Left lung (tissue), 10 donors: ENCODE results near the gene PSD4. TPM values are rescaled to one million over a fixed set of nuclear protein-coding genes. Genes with fewer than 3 reads are reported as not detected.

Experiments used
- ATAC-seq: fragments of 200-7000 bp; cut with Tn5 transposase; one replicate; pipeline ENCODE4 v1.9.1; 2020; ENCODE audit warnings: moderate library complexity
- DNase-seq, 4 donors: peaks; one replicate each; pipeline ENCODE4 v3.0.0-alpha.2; 2013 to 2020
- H3K27ac ChIP-seq, 2 donors: fragments of 200-600 bp; sonication (generic) in 1 of 2; one replicate each; pipeline versions ENCODE4 v1.5.0 to v1.8.0; 2020 to 2021
- H3K27me3 ChIP-seq, 2 donors: fragments of 200-600 bp; sonication (generic) in 1 of 2; one replicate each; pipeline versions ENCODE4 v1.5.0 to v1.8.0; 2020 to 2021
- H3K36me3 ChIP-seq, 2 donors: fragments of 200-600 bp; sonication (generic) in 1 of 2; one replicate each; pipeline versions ENCODE4 v1.5.0 to v1.8.0; 2020 to 2021
- H3K4me1 ChIP-seq, 2 donors: fragments of 200-600 bp; one replicate each; pipeline ENCODE4 v1.8.0; 2021
- H3K4me3 ChIP-seq, 2 donors: fragments of 200-600 bp; sonication (generic) in 1 of 2; one replicate each; pipeline versions ENCODE4 v1.5.0 to v1.8.0; 2020 to 2021; ENCODE audit warnings: mild to moderate bottlenecking in 1 of 2
- H3K9me3 ChIP-seq, 2 donors: fragments of 200-600 bp; sonication (generic) in 1 of 2; one replicate each; pipeline versions ENCODE4 v1.5.0 to v1.8.0; 2020 to 2021
- CTCF ChIP-seq, 2 donors: fragments of 200-600 bp; sonication (generic) in 1 of 2; IDR thresholded peaks; one replicate each; pipeline versions ENCODE4 v1.5.0 to v1.8.0; 2021; ENCODE audit warnings: antibody characterized with exemption in 2 of 2
- intact Hi-C, 2 donors: fragments of 100-400 bp; cut with DNase I; formaldehyde crosslinking; loops; one replicate each; pipeline versions ENCODE4 v1.11.2 to v1.14.2; 2022
- polyA plus RNA-seq, 6 donors: library from polyadenylated mRNA; unstranded; fragments of 120-200 nt; gene quantifications; one replicate each; pipeline ENCODE4 v1.2.1, GENCODE V29; 2013; ENCODE audit not compliant: insufficient read length in 6 of 6
- total RNA-seq, 2 donors: library from RNA; stranded (reverse); fragmentation: NEBNext Ultra II Directional; extraction: Animal tissue kit (Norgen Biotek cat#: 25700); gene quantifications; one replicate each; pipeline ENCODE4 v1.2.1, GENCODE V29; 2021
- donor health status: DM: no; HTN: yes; CAD: no.
- donor health status: DM: no; HTN: no; CAD: no.

Gene PSD4
- total and polyA plus RNA-seq, 8 donors: 15.3 to 50.2 (median 20.7) TPM

- no peak for TF ChIP-seq CTCF (IDR thresholded peaks at IDR 0.05)
- ATAC-seq (no peak), DNase-seq (peak in 1 of 4 donors; percentile 3)
- H3K27me3 ChIP-seq: no peaks in the 10 kb centered on the region
- intact Hi-C loops: no loop called here
- H3K4me1 ChIP-seq: peaks cover 4 to 85% of the 10 kb centered on the region in 2 donors
- H3K4me3 ChIP-seq: no peak overlapping the region
- peaks cover 0 to 37% of the 10 kb centered on the region in 2 donors for H3K36me3 ChIP-seq
- no peak overlapping the region for H3K27ac ChIP-seq
- H3K9me3 ChIP-seq: no peaks in the 10 kb centered on the region
Measured at GRCh38 chr2:113183703-113184102, 9.9 kb downstream of the PSD4 start.

DNA sequence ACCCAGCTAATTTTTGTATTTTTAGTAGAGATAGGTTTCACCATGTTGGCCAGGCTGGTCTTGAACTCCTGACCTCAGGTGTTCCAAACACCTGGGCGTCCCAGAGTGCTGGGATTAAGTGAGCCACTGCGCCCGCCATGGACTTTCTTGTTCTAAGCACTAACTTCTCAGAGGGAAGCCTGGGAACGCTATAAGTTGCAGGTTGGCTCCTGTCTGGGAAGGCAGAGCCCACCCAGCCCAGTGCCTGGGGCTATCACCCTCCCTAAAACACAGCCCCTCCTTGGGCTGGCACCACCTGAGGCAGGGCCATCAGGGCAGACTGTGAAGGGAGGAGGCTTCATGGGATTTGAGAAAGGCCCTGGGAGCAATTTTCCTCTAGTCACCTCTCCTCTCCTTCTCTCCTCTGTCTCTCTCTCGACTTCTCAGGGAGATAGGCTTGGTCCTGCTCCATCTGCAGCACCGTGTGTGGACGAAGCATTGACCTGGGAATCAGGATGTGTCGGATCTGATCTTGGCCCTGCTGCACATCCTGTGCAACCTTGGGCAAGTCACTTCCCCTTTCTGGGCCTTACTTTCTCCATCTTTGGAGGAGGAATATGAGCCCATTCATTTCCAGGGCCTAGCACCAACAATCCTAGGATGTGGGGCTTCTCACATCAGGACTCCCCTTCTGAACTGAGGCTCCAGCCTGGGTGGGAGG lies 10.9 kb downstream of the PSD4 start:
- intact Hi-C loops: no loop called here
- peak in 1 of 4 donors; percentile 32 for DNase-seq
- no peak overlapping the region for H3K4me3 ChIP-seq

DNA sequence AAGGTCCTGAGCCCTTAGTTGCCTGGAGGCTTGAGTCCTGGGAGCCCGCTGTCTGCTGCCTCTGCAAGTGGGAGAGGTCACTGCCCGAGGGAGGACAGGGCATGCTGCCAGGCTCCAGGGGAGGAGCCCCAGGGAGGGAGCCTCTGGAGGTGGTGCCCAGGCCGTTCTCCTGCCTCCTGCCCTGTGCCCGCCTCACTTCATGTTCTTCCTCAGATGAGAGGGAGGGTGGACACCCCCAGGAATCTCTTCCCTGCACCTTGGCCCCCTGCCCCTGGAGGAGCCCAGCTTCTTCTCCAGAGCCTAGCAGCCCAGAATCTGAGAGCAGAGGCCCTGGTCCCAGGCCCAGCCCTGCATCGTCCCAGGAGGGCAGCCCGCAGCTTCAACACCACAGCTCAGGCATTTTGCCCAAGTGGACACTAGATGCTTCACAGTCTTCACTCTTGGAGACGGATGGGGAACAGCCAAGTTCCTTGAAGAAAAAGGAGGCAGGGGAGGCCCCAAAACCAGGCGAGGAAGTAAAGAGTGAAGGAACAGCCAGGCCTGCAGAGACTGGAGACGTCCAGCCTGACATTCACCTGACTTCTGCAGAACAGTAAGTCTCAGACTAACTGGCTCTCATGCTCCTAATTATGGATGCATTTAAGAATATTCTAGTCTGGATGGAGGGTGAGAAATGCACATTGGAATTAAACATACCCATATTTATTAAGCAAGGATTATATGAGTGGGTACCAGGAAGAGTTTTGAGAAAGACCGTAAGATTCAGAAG lies 12.1 kb downstream of the PSD4 start:
- peaks cover 4 to 65% of the 10 kb centered on the region in 2 donors for H3K4me1 ChIP-seq
- intact Hi-C loops: no loop called here
- ATAC-seq: peak; percentile 84
- TF ChIP-seq CTCF (IDR thresholded peaks at IDR 0.05): no peak
- no peaks in the 10 kb centered on the region for H3K9me3 ChIP-seq
- H3K36me3 ChIP-seq: peaks cover 0 to 37% of the 10 kb centered on the region in 2 donors
- peak overlapping the region in 1 of 2 donors; percentile 33 for H3K27ac ChIP-seq
- H3K4me3 ChIP-seq: no peak overlapping the region
- DNase-seq: peak in 2 of 4 donors; percentile 72 to 88
- H3K27me3 ChIP-seq: no peaks in the 10 kb centered on the region

More for the DNA sequence above, 10.9 kb downstream of the PSD4 start:
- no peak for ATAC-seq
- peaks cover 4 to 77% of the 10 kb centered on the region in 2 donors for H3K4me1 ChIP-seq
- peaks cover 0 to 37% of the 10 kb centered on the region in 2 donors for H3K36me3 ChIP-seq
- H3K9me3 ChIP-seq: no peaks in the 10 kb centered on the region
- H3K27ac ChIP-seq: no peak overlapping the region
- TF ChIP-seq CTCF (IDR thresholded peaks at IDR 0.05): no peak
- no peaks in the 10 kb centered on the region for H3K27me3 ChIP-seq

DNA sequence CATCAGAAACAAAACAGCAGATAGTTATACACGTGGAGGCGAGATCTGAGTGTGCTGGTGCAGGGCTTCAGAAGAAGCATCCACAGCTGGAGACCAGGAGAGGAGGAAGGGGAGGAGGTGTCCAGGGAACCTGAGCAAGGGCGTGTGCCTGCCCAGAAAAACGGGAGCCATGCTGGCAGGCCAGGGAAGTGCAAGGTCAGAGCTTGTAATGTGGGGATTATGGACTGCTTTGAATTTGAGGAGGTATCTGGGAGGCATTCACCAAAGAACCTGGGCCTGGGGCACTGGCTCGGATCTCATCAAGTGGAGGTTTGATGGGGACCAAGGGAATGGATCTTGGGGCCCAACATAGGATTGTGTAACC lies 12.6 kb downstream of the PSD4 start:
- intact Hi-C loops: no loop called here
- Histone ChIP-seq H3K4me3 (no peak overlapping the region), H3K4me1 (peaks cover 1 to 60% of the 10 kb centered on the region in 2 donors), H3K36me3 (peaks cover 0 to 37% of the 10 kb centered on the region in 2 donors), H3K27ac (peak overlapping the region in 1 of 2 donors; percentile 33), H3K9me3 (no peaks in the 10 kb centered on the region), H3K27me3 (no peaks in the 10 kb centered on the region)
- no peak for TF ChIP-seq CTCF (IDR thresholded peaks at IDR 0.05)
- no peak for ATAC-seq
- peak in 1 of 4 donors; percentile 21 for DNase-seq

- no peaks in the 10 kb centered on the region for H3K27me3 ChIP-seq
- H3K27ac ChIP-seq: peak overlapping the region in 1 of 2 donors; percentile 77
- TF ChIP-seq CTCF (IDR thresholded peaks at IDR 0.05): no peak
- peaks cover 0 to 52% of the 10 kb centered on the region in 2 donors for H3K4me1 ChIP-seq
- DNase-seq (no peak), ATAC-seq (no peak)
- intact Hi-C loops: no loop called here
- H3K36me3 ChIP-seq: peaks cover 0 to 39% of the 10 kb centered on the region in 2 donors
- H3K9me3 ChIP-seq: no peaks in the 10 kb centered on the region
- no peak overlapping the region for H3K4me3 ChIP-seq
Measured at GRCh38 chr2:113187771-113188170, 14.0 kb downstream of the PSD4 start.
